HFFc6 (cell line): Measurements from ENCODE around the gene FBN1. TPM values are rescaled to one million over a fixed set of nuclear protein-coding genes. Genes with fewer than 3 reads are reported as not detected.

Source experiments
- DNase-seq: peaks from one replicate; pipeline ENCODE4 v3.0.0-alpha.2; 2018
- H3K27ac Mint-ChIP-seq: 2 replicates; pipeline ENCODE4 v1.8.0; 2020; ENCODE audit warnings: mild to moderate bottlenecking, mixed read lengths
- H3K27me3 Mint-ChIP-seq: 2 replicates; pipeline ENCODE4 v1.8.0; 2021; ENCODE audit warnings: mild to moderate bottlenecking, moderate library complexity, mixed read lengths; ENCODE audit not compliant: insufficient read depth
- H3K36me3 Mint-ChIP-seq: 2 replicates; pipeline ENCODE4 v1.8.0; 2021; ENCODE audit warnings: low read depth, mixed read lengths
- H3K4me1 Mint-ChIP-seq: 2 replicates; pipeline ENCODE4 v1.8.0; 2020; ENCODE audit warnings: low read depth, mixed read lengths
- H3K4me3 Mint-ChIP-seq: 2 replicates; pipeline ENCODE4 v1.8.0; 2020; ENCODE audit warnings: mild to moderate bottlenecking, moderate library complexity, mixed read lengths
- H3K9me3 Mint-ChIP-seq: 2 replicates; pipeline ENCODE4 v1.8.0; 2020; ENCODE audit warnings: mild to moderate bottlenecking, mixed read lengths
- total RNA-seq, 6 experiments: library from RNA; stranded (reverse); fragmentation: NEBNext Ultra II Directional; extraction: Animal tissue kit (Norgen Biotek cat#: 25700); gene quantifications; 2 replicates in 1 of 6; 3 replicates in 5 of 6; pipeline ENCODE4 v1.2.3, GENCODE V29; 2021
- TF ChIP-seq, protein P1 (sequence below): fragments of 200-600 bp; sonication (generic); IDR thresholded peaks from 2 replicates; pipeline ENCODE4 v1.5.0; 2021; ENCODE audit warnings: antibody characterized with exemption, mild to moderate bottlenecking

The FBN1 gene
- total RNA-seq, 6 experiments from 2014 or later = 584 to 754 (median 609) TPM

GRCh38 chr15:48603123-48603500, 42.4 kb downstream of the FBN1 start:
- DNase-seq = no peak
- H3K27me3 Mint-ChIP-seq = peaks cover 2% of the 10 kb centered on the region
- H3K4me3 Mint-ChIP-seq = peak overlapping the region; percentile 39
- H3K4me1 Mint-ChIP-seq = peaks cover 69% of the 10 kb centered on the region
- peaks cover 64% of the 10 kb centered on the region for H3K36me3 Mint-ChIP-seq
- peak overlapping the region; percentile 85 for H3K27ac Mint-ChIP-seq
- TF ChIP-seq, protein P1, sequence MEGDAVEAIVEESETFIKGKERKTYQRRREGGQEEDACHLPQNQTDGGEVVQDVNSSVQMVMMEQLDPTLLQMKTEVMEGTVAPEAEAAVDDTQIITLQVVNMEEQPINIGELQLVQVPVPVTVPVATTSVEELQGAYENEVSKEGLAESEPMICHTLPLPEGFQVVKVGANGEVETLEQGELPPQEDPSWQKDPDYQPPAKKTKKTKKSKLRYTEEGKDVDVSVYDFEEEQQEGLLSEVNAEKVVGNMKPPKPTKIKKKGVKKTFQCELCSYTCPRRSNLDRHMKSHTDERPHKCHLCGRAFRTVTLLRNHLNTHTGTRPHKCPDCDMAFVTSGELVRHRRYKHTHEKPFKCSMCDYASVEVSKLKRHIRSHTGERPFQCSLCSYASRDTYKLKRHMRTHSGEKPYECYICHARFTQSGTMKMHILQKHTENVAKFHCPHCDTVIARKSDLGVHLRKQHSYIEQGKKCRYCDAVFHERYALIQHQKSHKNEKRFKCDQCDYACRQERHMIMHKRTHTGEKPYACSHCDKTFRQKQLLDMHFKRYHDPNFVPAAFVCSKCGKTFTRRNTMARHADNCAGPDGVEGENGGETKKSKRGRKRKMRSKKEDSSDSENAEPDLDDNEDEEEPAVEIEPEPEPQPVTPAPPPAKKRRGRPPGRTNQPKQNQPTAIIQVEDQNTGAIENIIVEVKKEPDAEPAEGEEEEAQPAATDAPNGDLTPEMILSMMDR = no peak
- H3K9me3 Mint-ChIP-seq = no peaks in the 10 kb centered on the region

DNA sequence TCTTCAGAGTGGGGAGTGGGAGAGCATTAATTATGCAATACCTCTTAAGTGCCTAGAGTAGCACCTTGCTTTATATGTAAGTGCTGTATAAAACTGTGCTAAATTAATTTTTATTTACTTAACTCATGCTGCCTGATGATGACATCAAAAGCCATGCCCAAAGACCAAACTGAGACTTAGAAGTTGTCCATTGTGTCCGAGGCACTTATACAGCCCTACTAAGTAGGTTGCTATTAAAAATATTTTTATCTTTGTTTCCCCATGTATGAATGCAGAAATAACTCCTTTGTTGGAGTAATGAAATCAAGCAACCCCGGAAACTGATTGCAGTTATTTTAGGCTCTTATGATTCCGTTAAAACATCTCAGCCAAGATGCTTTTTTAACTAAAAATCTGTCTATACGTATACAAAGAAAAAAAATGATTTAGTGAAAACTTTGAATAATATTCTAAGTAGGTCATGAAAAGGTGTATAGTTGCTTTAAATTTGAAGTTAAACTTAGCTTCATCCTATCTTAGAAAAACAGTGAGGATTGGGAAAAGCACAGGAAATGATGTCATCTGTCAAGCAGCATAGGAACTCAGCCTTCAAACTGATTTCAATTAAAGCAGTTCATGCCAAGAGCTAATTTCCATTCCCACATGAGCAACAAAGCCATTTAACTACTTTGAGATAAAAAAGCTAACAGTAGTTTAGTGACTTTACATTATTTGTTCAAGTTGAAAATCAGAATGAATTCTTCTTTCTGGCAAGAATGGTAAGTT, 43.0 kb downstream of the FBN1 start:
- Mint-ChIP-seq H3K27ac (peak overlapping the region; percentile 85), H3K27me3 (peaks cover 2% of the 10 kb centered on the region), H3K4me1 (peaks cover 67% of the 10 kb centered on the region), H3K4me3 (peak overlapping the region; percentile 39), H3K36me3 (peaks cover 59% of the 10 kb centered on the region), H3K9me3 (no peaks in the 10 kb centered on the region)
- peak; percentile 67 for DNase-seq
- TF ChIP-seq, protein P1 = no peak

GRCh38 chr15:48601095-48601494, 44.4 kb downstream of the FBN1 start:
- H3K27ac Mint-ChIP-seq = peak overlapping the region; percentile 85
- H3K9me3 Mint-ChIP-seq = no peaks in the 10 kb centered on the region
- DNase-seq = no peak
- TF ChIP-seq, protein P1 = no peak
- H3K4me1 Mint-ChIP-seq = peaks cover 57% of the 10 kb centered on the region
- no peak overlapping the region for H3K4me3 Mint-ChIP-seq
- peaks cover 2% of the 10 kb centered on the region for H3K27me3 Mint-ChIP-seq
- peaks cover 46% of the 10 kb centered on the region for H3K36me3 Mint-ChIP-seq

DNA sequence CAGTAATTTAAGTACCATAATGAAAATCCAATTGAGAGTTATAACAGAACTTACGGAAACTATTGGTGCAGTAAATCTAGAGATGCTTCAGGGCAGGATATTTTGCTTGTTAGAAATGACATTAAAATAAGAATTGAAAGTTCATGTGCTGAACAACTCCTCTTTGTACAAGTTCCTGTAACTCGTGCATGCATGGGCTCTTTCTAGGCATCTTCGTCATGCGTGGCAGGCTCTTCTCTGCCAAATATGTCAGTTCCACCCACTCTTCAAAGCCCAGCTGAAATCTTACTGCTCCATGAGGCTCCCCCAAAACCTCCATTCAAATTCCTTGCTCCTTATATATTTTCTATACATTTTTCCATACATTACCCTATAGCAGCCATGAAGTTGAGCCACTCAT, 48.7 kb downstream of the FBN1 start:
- H3K4me1 Mint-ChIP-seq = peaks cover 57% of the 10 kb centered on the region
- TF ChIP-seq, protein P1 = no peak
- no peak overlapping the region for H3K4me3 Mint-ChIP-seq
- H3K27ac Mint-ChIP-seq = no peak overlapping the region
- DNase-seq = no peak
- H3K9me3 Mint-ChIP-seq = no peaks in the 10 kb centered on the region
- H3K27me3 Mint-ChIP-seq = peaks cover 2% of the 10 kb centered on the region
- peaks cover 51% of the 10 kb centered on the region for H3K36me3 Mint-ChIP-seq

GRCh38 chr15:48596415-48596814, 49.1 kb downstream of the FBN1 start:
- peak overlapping the region; percentile 27; the same call in 1 of the 2 replicates for H3K27ac Mint-ChIP-seq
- peaks cover 49% of the 10 kb centered on the region for H3K36me3 Mint-ChIP-seq
- peaks cover 57% of the 10 kb centered on the region for H3K4me1 Mint-ChIP-seq
- DNase-seq = no peak
- H3K27me3 Mint-ChIP-seq = peaks cover 1% of the 10 kb centered on the region; the same call in 1 of the 2 replicates
- H3K4me3 Mint-ChIP-seq = no peak overlapping the region
- H3K9me3 Mint-ChIP-seq = no peaks in the 10 kb centered on the region
- TF ChIP-seq, protein P1 = no peak
